Ammon's horn (tissue), 1 donor: Measurements from ENCODE around the gene NBR1.
"Not testable (repeated sequence)": the region's sequence is repeated elsewhere in the genome, so short reads cannot be mapped to it uniquely, and the experiment has no call there.

Experiments
- DNase-seq: peaks from one replicate; pipeline ENCODE4 v3.0.0-alpha.2; 2016; ENCODE audit warnings: low spot score

Gene NBR1

GRCh38 chr17:43216369-43216761 lies 45.4 kb downstream of the NBR1 start:
- no peak for DNase-seq

GRCh38 chr17:43216762-43217613 lies 46.0 kb downstream of the NBR1 start:
- no peak for DNase-seq

GRCh38 chr17:43217614-43218087 lies 46.6 kb downstream of the NBR1 start:
- no peak for DNase-seq

GRCh38 chr17:43219001-43219400 lies 48.0 kb downstream of the NBR1 start:
- DNase-seq = no peak

- DNase-seq = no peak
Measured at GRCh38 chr17:43219746-43220380, 48.8 kb downstream of the NBR1 start.

GRCh38 chr17:43220511-43221125 lies 49.6 kb downstream of the NBR1 start:
- DNase-seq = no peak

GRCh38 chr17:43224146-43224705 lies 53.2 kb downstream of the NBR1 start:
- no peak for DNase-seq

GRCh38 chr17:43226393-43226792 lies 55.4 kb downstream of the NBR1 start:
- DNase-seq = no peak

GRCh38 chr17:43228020-43228782 lies 57.2 kb downstream of the NBR1 start, which contains the start of gene CCDC200:
Gene CCDC200 (minus strand): TSS chr17:43228623. CDS start chr17:43228554, 69 bp downstream.
- DNase-seq = not testable (repeated sequence)

GRCh38 chr17:43231205-43232020 lies 60.4 kb downstream of the NBR1 start:
- not testable (repeated sequence) for DNase-seq

- DNase-seq = not testable (repeated sequence)
Measured at GRCh38 chr17:43232021-43232699, 61.1 kb downstream of the NBR1 start.

GRCh38 chr17:43233263-43233662 lies 62.2 kb downstream of the NBR1 start:
- DNase-seq = not testable (repeated sequence)

GRCh38 chr17:43233877-43234276 lies 62.9 kb downstream of the NBR1 start, which contains the start of gene RNU2-1:
Gene RNU2-1 (minus strand): TSS chr17:43233977.
- not testable (repeated sequence) for DNase-seq

GRCh38 chr17:43239597-43239996 lies 68.6 kb downstream of the NBR1 start:
- not testable (repeated sequence) for DNase-seq

- DNase-seq = not testable (repeated sequence)
Measured at GRCh38 chr17:43240596-43241352, 69.8 kb downstream of the NBR1 start.

- not testable (repeated sequence) for DNase-seq
Measured at GRCh38 chr17:43246456-43246855, 75.4 kb downstream of the NBR1 start.
